Measurements from ENCODE around the gene STK32A. TPM values are rescaled to one million over a fixed set of nuclear protein-coding genes. Genes with fewer than 3 reads are reported as not detected.

STK32A gene
- total RNA-seq, 2 donors from 2014 or later, result 6.6 to 9.1 TPM

GRCh38 chr5:147404706-147405105 is 169.9 kb downstream of the STK32A start:
- no peaks in the 10 kb centered on the region for H3K27me3 ChIP-seq
- H3K36me3 ChIP-seq (replicated peaks in 1 of 2; ENCODE audit: insufficient read depth in 1 of 2, low read depth in 2 of 2), result no peaks in the 10 kb centered on the region
- H3K27ac ChIP-seq, result peak overlapping the region in 3 of 4 donors; percentile 9 to 58 (median 44)
- 85 to 90% methylated on average over 1 of the region's 1 CpG for WGBS, 2 donors
- no peak overlapping the region for H3K4me3 ChIP-seq
- no peaks in the 10 kb centered on the region for H3K9me3 ChIP-seq
- peaks cover 5% of the 10 kb centered on the region for H3K4me1 ChIP-seq
- DNase-seq (no peak), ATAC-seq (no peak)
- intact Hi-C loops (cut with DNase I), result no loop called here
- TF ChIP-seq POLR2A (IDR thresholded peaks at IDR 0.05) (no peak), CTCF (IDR thresholded peaks at IDR 0.05) (no peak)

- H3K9me3 ChIP-seq, result no peaks in the 10 kb centered on the region
- H3K4me1 ChIP-seq, result peaks cover 5% of the 10 kb centered on the region
- no peak overlapping the region for H3K27ac ChIP-seq
- no peak for ATAC-seq
- intact Hi-C loops (cut with DNase I), result no loop called here
- no peak for DNase-seq
- no peaks in the 10 kb centered on the region for H3K36me3 ChIP-seq (replicated peaks in 1 of 2; ENCODE audit: insufficient read depth in 1 of 2, low read depth in 2 of 2)
- H3K27me3 ChIP-seq, result no peaks in the 10 kb centered on the region
- no peak for TF ChIP-seq POLR2A (IDR thresholded peaks at IDR 0.05)
- TF ChIP-seq CTCF (IDR thresholded peaks at IDR 0.05), result no peak
- no peak overlapping the region for H3K4me3 ChIP-seq
- 91 to 92% methylated on average over 1 of the region's 1 CpG for WGBS, 2 donors
Observed at GRCh38 chr5:147406636-147407035, 171.8 kb downstream of the STK32A start.

GRCh38 chr5:147407094-147407681 is 172.4 kb downstream of the STK32A start:
- ATAC-seq (no peak), DNase-seq (no peak)
- H3K4me3 ChIP-seq, result no peak overlapping the region
- TF ChIP-seq CTCF (IDR thresholded peaks at IDR 0.05) (no peak), POLR2A (IDR thresholded peaks at IDR 0.05) (no peak)
- no peaks in the 10 kb centered on the region for H3K36me3 ChIP-seq (replicated peaks in 1 of 2; ENCODE audit: insufficient read depth in 1 of 2, low read depth in 2 of 2)
- WGBS, 2 donors, result 66 to 72% methylated on average over 8 of the region's 8 CpGs
- H3K27me3 ChIP-seq, result no peaks in the 10 kb centered on the region
- intact Hi-C loops (cut with DNase I), result no loop called here
- H3K4me1 ChIP-seq, result peaks cover 5% of the 10 kb centered on the region
- H3K9me3 ChIP-seq, result no peaks in the 10 kb centered on the region
- no peak overlapping the region for H3K27ac ChIP-seq

GRCh38 chr5:147408980-147409379 is 174.2 kb downstream of the STK32A start:
- intact Hi-C loops (cut with DNase I), result no loop called here
- no peaks in the 10 kb centered on the region for H3K27me3 ChIP-seq
- H3K27ac ChIP-seq, result no peak overlapping the region
- H3K4me1 ChIP-seq, result peaks cover 5% of the 10 kb centered on the region
- DNase-seq (no peak), ATAC-seq (no peak)
- H3K36me3 ChIP-seq (replicated peaks in 1 of 2; ENCODE audit: insufficient read depth in 1 of 2, low read depth in 2 of 2), result no peaks in the 10 kb centered on the region
- TF ChIP-seq CTCF (IDR thresholded peaks at IDR 0.05) (no peak), POLR2A (IDR thresholded peaks at IDR 0.05) (no peak)
- WGBS, 2 donors, result 89 to 93% methylated on average over 2 of the region's 2 CpGs
- H3K4me3 ChIP-seq, result no peak overlapping the region
- no peaks in the 10 kb centered on the region for H3K9me3 ChIP-seq
